Activated CD4-positive, alpha-beta memory T cell treated with anti-CD3 and anti-CD28 coated beads for 36 hours (primary cell): Measurements from ENCODE around the gene BMP8B. TPM values are rescaled to one million over a fixed set of nuclear protein-coding genes. Genes with fewer than 3 reads are reported as not detected.
A peak's percentile ranks its signal among the peaks of the same experiment; 100 is the strongest.
"Not testable (repeated sequence)": the region's sequence is repeated elsewhere in the genome, so short reads cannot be mapped to it uniquely, and the experiment has no call there.

Source experiments
- CTCF ChIA-PET: fragments of 350-600 bp; sonication (Branson Sonifier 250); formaldehyde crosslinking; loops from one replicate; lab custom pipeline; 2021; ENCODE audit warnings: antibody characterized with exemption, inconsistent platforms; lab: Charles Lee
- POLR2A ChIA-PET: fragments of 350-600 bp; sonication (Branson Sonifier 250); formaldehyde crosslinking; loops from one replicate; lab custom pipeline; 2021; ENCODE audit warnings: antibody characterized with exemption; lab: Charles Lee
- DNase-seq: peaks from one replicate; pipeline ENCODE4 v3.0.0-alpha.2; 2020
- H3K27ac Mint-ChIP-seq: one replicate; pipeline ENCODE4 v1.8.0; 2021; ENCODE audit warnings: mixed read lengths
- H3K27me3 Mint-ChIP-seq: one replicate; pipeline ENCODE4 v1.8.0; 2021; ENCODE audit warnings: mixed read lengths
- H3K36me3 Mint-ChIP-seq: one replicate; pipeline ENCODE4 v1.8.0; 2021; ENCODE audit warnings: mixed read lengths
- H3K4me1 Mint-ChIP-seq: one replicate; pipeline ENCODE4 v1.8.0; 2021; ENCODE audit warnings: low read depth, mixed read lengths
- H3K4me3 Mint-ChIP-seq: one replicate; pipeline ENCODE4 v1.8.0; 2021; ENCODE audit warnings: mild to moderate bottlenecking, mixed read lengths
- H3K9me3 Mint-ChIP-seq: one replicate; pipeline ENCODE4 v1.8.0; 2021; ENCODE audit warnings: mixed read lengths
- intact Hi-C: fragments of 100-400 bp; cut with micrococcal nuclease; formaldehyde crosslinking; loops from one replicate; pipeline ENCODE4 v1.15.1; 2023
- total RNA-seq, 2 experiments: library from RNA; stranded (reverse); gene quantifications; one replicate each; pipeline ENCODE4 v1.2.3, GENCODE V29; 2021

The BMP8B gene
- total RNA-seq, 2 experiments from 2014 or later, result 0.53 to 0.55 TPM

DNA sequence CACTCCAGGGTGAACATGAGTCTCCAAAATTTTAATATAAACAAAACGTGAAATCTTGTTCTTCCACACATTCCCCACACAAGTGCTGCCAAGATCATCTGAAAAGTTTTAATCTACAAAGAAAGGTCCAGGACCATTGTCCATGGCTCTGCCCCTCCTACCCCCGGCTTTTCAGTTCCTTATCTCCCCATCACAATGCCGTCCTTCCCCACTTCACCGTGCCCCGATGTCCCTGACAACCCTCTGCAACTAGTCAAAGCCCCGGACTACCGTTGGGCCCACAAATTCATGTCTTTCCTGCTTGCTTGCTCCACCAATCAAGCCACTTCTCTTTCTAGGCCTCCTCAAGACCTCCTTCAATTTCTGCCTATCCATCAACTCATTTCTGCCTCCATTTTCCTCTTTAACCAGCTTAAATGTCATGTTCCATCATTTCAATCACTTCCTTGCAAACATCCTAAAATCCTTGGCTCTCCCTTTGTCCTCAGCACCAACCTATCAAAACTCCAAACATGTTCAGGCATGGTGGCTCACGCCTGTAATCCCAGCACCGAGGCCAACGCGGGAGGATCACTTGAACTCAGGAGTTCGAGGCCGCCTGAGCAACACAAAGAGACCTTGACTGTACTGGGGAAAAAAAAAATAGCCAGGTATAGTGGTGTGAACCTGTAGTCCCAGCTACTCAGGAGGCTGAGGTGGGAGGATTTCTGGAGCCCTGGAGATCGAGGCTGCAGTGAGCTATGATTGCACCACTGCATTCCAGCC is 14.0 kb upstream of the BMP8B start:
- Mint-ChIP-seq H3K27ac (no peak overlapping the region), H3K27me3 (no peaks in the 10 kb centered on the region), H3K36me3 (peaks cover 6% of the 10 kb centered on the region), H3K4me1 (peaks cover 12% of the 10 kb centered on the region), H3K9me3 (peaks cover 3% of the 10 kb centered on the region), H3K4me3 (no peak overlapping the region)
- no peak for DNase-seq
- ChIA-PET CTCF (interaction anchor here (0.6 to 1.1 kb wide), 3 partner anchors 100 to 536 kb away, joined by 3 to 4 read pairs (median 3); no protein-coding TSS in a partner anchor), POLR2A (no interaction called here)
- intact Hi-C loops, result no loop called here

DNA sequence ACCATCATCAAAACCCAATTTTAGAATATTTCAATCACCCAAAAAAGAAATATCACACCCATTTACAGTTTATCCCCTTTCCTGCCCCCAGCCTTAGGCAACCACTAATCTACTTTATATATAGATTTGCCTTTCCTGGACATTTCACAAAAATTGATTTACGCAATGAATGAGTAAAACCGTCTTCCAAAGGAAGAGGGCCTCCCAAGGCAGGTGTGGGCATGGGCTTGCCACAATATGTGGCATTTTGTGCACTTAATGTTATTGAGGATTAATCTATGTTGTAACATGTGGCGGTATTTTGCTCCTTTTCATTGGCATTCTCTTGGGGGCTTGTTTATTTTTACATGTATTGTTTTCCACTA is 11.8 kb upstream of the BMP8B start:
- Mint-ChIP-seq H3K4me3 (no peak overlapping the region), H3K4me1 (peaks cover 15% of the 10 kb centered on the region), H3K27me3 (no peaks in the 10 kb centered on the region), H3K36me3 (peaks cover 2% of the 10 kb centered on the region), H3K27ac (no peak overlapping the region), H3K9me3 (peaks cover under 1% of the 10 kb centered on the region)
- ChIA-PET CTCF (interaction anchor here (0.7 to 4.0 kb wide), 19 partner anchors 9 to 195 kb away, joined by 3 to 25 read pairs (median 5); partner anchors contain the start of genes BMP8B, MYCL, NT5C1A and PPIE), POLR2A (interaction anchor here (2.9 kb wide), 1 partner anchor 11 kb away, joined by 15 read pairs; the partner anchor contains the start of gene BMP8B)
- no peak for DNase-seq
- intact Hi-C loops, result no loop called here

DNA sequence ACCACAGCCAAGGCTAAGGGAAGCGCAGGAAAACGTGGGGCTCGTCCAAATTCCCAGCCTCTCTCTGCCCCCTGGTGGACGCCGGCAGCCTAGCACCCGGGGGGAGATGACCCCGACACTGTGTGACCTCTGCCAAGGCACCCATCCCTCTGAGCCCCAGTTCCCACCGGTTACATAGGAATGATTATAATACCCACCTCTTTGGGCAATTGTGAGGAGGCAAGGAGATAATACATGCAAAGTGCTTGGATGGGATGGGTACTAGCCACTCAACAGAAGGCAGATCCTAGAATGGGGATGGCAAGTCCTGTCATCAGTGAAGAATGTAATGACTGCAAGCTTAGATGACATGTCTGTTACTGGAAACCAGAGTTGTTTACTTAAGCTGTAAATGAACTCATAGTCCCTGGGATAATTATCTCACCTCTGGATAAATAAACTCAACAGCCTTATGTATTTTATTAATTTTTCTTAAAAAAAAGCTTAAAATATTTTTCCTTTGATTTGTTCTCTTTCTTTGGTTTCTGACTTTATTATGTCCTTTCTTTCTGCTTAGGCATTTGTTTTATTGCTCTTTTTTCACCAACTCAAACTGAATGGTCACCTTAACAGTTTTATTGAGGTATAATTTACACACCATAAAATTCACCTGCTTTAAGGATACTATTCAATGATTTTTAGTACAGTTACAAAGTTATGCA is 11.3 kb upstream of the BMP8B start:
- Mint-ChIP-seq H3K36me3 (peaks cover under 1% of the 10 kb centered on the region), H3K27ac (peak overlapping the region; percentile 91), H3K9me3 (no peaks in the 10 kb centered on the region), H3K4me3 (peak overlapping the region; percentile 67), H3K27me3 (no peaks in the 10 kb centered on the region), H3K4me1 (peaks cover 17% of the 10 kb centered on the region)
- ChIA-PET CTCF (interaction anchor here (0.7 to 4.0 kb wide), 23 partner anchors 10 to 232 kb away, joined by 3 to 25 read pairs (median 5); partner anchors contain the start of genes BMP8B, MYCL, NT5C1A and PPIE), POLR2A (interaction anchor here (0.7 to 2.9 kb wide), 5 partner anchors 11 to 595 kb away, joined by 3 to 15 read pairs (median 3); partner anchors contain the start of genes BMP8B and MACF1)
- intact Hi-C loops, result loop anchor here (2.0 to 10.0 kb wide), 3 partner anchors 61 to 195 kb away; partner anchors contain the start of gene PPIE
- DNase-seq, result peak; percentile 80

DNA sequence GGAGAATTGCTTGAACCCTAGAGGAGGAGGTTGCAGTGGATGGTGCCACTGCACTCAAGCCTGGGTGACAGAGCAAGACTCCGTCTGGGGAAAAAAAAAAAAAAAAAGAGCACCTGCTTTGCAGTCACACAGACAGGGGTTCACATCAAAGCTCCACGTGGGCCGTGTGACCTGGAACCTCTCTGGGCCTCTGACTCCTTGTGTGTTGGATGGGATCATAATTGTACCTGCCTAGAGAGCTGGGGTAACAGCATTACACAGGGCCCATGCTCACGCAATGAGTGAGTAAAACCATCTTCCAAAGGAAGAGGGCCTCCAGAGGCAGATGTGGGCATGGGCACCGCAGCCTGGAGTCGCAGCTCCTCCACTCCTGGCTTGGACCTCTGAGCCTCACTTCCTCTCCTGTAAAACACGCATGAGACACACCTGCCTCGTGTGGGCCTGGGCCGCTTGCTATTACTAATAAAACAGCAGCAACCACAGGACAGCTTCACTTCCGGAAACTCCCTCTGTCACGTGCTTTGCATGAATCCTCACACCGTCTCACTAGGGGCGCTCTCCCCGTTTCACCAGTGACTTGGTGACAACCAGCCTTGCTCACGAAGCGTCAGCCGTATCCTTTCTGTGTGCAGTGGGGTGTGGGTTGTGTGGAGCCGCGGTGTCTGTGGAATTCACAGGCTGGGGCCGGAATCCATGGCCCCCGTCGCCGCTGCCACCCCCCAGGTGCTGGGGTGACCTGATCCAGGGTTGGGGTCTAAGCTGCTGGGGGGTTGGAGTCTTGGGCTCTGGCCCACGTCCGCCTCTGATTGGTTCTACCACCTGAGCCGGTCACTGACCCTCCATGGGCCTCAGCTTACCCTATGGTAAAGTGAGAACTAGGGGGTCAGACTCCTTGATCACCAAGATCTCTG is 10.4 kb upstream of the BMP8B start:
- Mint-ChIP-seq H3K4me1 (peaks cover 21% of the 10 kb centered on the region), H3K4me3 (peak overlapping the region; percentile 67), H3K27ac (peak overlapping the region; percentile 91)
- ChIA-PET CTCF (interaction anchor here (0.6 to 4.0 kb wide), 30 partner anchors 9 to 234 kb away, joined by 3 to 25 read pairs (median 5); partner anchors contain the start of genes BMP8B, MYCL, NT5C1A and PPIE), POLR2A (interaction anchor here (0.6 to 2.9 kb wide), 7 partner anchors 10 to 594 kb away, joined by 3 to 15 read pairs (median 3); partner anchors contain the start of genes BMP8B and MACF1)
- not testable (repeated sequence) for H3K27me3 Mint-ChIP-seq, H3K36me3 Mint-ChIP-seq, H3K9me3 Mint-ChIP-seq
- intact Hi-C loops, result loop anchor here (2.0 to 10.0 kb wide), 3 partner anchors 60 to 194 kb away; partner anchors contain the start of gene PPIE
- DNase-seq, result peak; percentile 95

DNA sequence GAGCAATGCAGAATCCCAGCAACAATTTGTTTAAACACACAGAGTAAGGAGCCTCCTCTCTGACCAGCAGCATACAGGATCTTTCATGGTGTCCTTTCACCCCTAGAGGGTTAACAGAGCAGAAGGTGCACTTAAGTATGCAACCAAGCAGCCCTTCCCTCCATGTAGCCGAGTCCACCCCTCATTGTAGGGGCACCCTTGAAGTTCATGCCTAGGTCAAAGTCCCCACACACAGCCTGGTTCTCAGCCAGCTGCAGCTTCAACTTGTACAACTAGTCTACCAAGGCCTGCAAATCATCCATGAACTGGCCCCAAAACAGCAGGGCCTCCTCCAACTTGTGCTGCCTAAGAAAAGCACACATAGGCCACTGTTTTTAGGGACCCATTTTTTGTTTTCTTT is 7.0 kb upstream of the BMP8B start:
- POLR2A ChIA-PET, result no interaction called here
- no peak overlapping the region for H3K4me3 Mint-ChIP-seq
- no peaks in the 10 kb centered on the region for H3K9me3 Mint-ChIP-seq
- H3K27ac Mint-ChIP-seq, result no peak overlapping the region
- CTCF ChIA-PET, result interaction anchor here (0.6 kb wide), 1 partner anchor 188 kb away, joined by 3 read pairs; no protein-coding TSS in a partner anchor
- intact Hi-C loops, result loop anchor here (10.0 kb wide), 1 partner anchor 191 kb away; no protein-coding TSS in a partner anchor
- no peak for DNase-seq
- H3K27me3 Mint-ChIP-seq, result no peaks in the 10 kb centered on the region
- H3K36me3 Mint-ChIP-seq, result no peaks in the 10 kb centered on the region
- H3K4me1 Mint-ChIP-seq, result peaks cover 27% of the 10 kb centered on the region

DNA sequence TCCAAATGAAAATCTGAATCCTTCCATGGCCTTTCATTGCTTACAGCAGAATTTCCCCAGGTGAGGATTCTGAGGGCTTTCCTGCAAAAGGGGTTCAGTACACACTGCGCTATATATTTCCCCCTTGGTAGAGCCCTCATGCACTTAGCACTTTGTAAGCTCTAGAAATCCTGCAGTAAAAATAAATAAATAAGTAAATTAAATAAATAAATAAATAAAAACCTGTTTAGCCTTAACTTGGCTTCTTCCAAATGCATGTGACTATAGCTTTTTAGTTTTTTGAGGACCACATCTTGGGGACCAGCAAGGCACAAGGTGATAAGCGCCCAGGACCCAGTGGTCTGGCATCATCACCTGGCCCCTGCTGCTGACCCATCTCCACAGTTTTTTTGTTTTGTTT is 3.2 kb upstream of the BMP8B start:
- ChIA-PET POLR2A (no interaction called here), CTCF (no interaction called here)
- Mint-ChIP-seq H3K27me3 (peaks cover 11% of the 10 kb centered on the region), H3K4me1 (peaks cover 22% of the 10 kb centered on the region), H3K9me3 (no peaks in the 10 kb centered on the region), H3K27ac (no peak overlapping the region), H3K36me3 (no peaks in the 10 kb centered on the region), H3K4me3 (no peak overlapping the region)
- DNase-seq, result no peak
- intact Hi-C loops, result loop anchor here (10.0 kb wide), 1 partner anchor 187 kb away; no protein-coding TSS in a partner anchor

DNA sequence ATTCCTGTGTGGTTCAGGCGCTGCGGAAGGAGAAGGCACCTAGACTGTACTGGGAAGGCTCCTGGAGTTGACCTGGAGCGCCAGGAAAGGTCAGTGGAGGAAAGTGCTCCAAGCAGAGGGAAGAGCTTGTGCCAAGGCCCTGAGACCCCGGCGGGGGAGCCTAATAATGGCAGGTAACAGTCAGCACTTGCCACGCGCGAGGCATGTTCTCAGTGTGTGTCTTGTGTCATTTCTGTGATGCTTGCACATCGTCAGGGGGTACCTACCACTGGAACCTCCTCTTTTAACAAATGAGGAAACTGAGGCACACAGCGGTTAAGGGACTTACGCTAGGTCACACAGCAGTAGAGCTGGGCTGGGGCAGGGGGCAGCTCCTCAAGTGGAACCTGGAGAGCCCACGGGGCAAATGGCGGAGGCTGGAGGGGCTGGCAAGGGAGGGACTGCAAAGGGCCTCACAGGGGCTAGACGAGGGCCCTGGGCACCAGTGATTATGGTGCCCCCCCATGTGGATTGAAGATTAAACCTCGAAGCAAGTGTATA is 976 bp upstream of the BMP8B start:
- CTCF ChIA-PET, result interaction anchor here (1.8 kb wide), 2 partner anchors 9 to 10 kb away, joined by 5 to 12 read pairs; no protein-coding TSS in a partner anchor
- H3K9me3 Mint-ChIP-seq, result no peaks in the 10 kb centered on the region
- no peaks in the 10 kb centered on the region for H3K36me3 Mint-ChIP-seq
- intact Hi-C loops, result loop anchor here (10.0 kb wide), 1 partner anchor 185 kb away; no protein-coding TSS in a partner anchor
- peaks cover 11% of the 10 kb centered on the region for H3K27me3 Mint-ChIP-seq
- peaks cover 14% of the 10 kb centered on the region for H3K4me1 Mint-ChIP-seq
- H3K27ac Mint-ChIP-seq, result no peak overlapping the region
- H3K4me3 Mint-ChIP-seq, result peak overlapping the region; percentile 68
- POLR2A ChIA-PET, result interaction anchor here (2.4 kb wide), 1 partner anchor 9 kb away, joined by 15 read pairs; no protein-coding TSS in a partner anchor
- DNase-seq, result no peak

DNA sequence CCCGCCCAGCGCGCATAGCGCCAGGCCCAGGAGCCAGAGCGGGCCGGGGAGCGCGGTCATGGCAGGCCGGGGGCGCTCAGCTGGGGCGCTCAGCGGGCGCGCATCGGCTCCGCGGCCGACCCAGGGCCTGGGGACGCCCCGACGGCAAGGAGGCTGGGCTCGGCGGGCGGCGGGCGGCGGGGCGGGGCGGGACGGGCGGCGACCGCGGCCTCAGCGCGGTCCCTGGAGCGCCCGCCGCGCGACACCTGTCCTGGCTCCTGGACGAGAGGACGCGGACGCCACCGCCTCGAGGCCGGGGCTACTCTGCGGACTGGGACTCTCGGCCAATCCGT is 273 bp downstream of the BMP8B start:
- H3K27ac Mint-ChIP-seq, result no peak overlapping the region
- H3K27me3 Mint-ChIP-seq, result peaks cover 11% of the 10 kb centered on the region
- intact Hi-C loops, result no loop called here
- peaks cover 13% of the 10 kb centered on the region for H3K4me1 Mint-ChIP-seq
- no peak for DNase-seq
- no peaks in the 10 kb centered on the region for H3K9me3 Mint-ChIP-seq
- ChIA-PET CTCF (interaction anchor here (1.8 kb wide), 1 partner anchor 12 kb away, joined by 5 read pairs; no protein-coding TSS in a partner anchor), POLR2A (interaction anchor here (2.4 kb wide), 1 partner anchor 11 kb away, joined by 15 read pairs; no protein-coding TSS in a partner anchor)
- no peaks in the 10 kb centered on the region for H3K36me3 Mint-ChIP-seq
- H3K4me3 Mint-ChIP-seq, result no peak overlapping the region

DNA sequence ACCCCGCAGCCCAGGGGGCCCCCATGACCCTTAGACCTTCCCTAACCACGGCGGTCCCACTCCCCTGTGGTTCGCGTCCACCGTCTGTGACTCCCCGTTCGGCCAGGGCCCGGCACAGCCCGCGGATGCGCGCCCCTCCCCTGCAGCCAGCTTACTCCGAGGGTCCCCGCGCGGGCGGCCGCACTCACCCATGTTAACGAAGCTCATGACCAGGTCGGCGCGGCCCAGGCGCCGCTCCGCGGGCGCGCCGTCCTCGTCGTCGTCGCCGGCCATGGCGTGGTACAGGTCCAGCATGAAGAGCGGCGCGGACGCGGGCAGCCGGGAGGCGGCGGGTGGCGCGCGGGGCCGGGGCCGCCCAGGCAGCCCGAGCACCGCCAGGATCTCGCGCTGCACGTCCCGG is 701 bp downstream of the BMP8B start:
- H3K4me1 Mint-ChIP-seq, result peaks cover 13% of the 10 kb centered on the region
- POLR2A ChIA-PET, result interaction anchor here (2.4 kb wide), 1 partner anchor 11 kb away, joined by 15 read pairs; no protein-coding TSS in a partner anchor
- H3K27ac Mint-ChIP-seq, DNase-seq, CTCF ChIA-PET, H3K9me3 Mint-ChIP-seq, intact Hi-C loops, H3K36me3 Mint-ChIP-seq: not testable (repeated sequence)
- H3K27me3 Mint-ChIP-seq, result peaks cover 11% of the 10 kb centered on the region
- H3K4me3 Mint-ChIP-seq, result peak overlapping the region; percentile 20

DNA sequence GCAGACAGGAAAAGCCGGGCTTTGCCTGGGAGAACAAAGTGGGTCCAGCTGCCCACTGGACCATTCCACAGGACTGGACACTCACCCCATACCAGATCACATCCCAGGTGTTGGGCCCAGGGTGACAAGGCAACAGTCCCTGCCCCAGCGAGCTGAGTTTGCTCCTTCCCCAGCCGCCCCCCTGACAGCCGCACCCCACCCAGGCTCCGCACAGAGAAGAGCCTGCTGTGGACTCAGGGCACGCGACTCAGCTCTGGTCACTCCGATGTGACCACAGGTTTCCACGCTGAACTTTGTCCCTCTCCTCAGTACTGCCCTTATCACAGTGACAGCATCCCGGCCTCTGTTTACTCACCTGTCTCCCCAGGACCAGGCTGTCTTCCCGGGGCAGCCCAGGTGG is 1.2 kb downstream of the BMP8B start:
- no peaks in the 10 kb centered on the region for H3K36me3 Mint-ChIP-seq
- H3K9me3 Mint-ChIP-seq, result no peaks in the 10 kb centered on the region

DNA sequence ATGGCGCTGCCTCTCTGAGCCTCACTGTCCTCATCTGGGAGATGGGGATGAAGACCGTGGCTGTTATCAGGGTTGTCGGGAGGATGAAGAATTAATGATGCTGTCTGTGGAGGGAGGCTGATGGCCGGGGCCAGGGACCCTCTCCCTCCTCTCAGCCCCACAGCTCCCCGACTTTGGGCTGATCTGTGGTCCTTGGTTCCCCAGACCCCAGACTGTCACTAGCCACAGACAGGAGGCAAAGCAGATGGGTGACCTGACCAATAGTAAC is 1.6 kb downstream of the BMP8B start:
- POLR2A ChIA-PET, intact Hi-C loops, DNase-seq, H3K4me1 Mint-ChIP-seq, CTCF ChIA-PET, H3K36me3 Mint-ChIP-seq, H3K9me3 Mint-ChIP-seq, H3K27ac Mint-ChIP-seq: not testable (repeated sequence)
- H3K27me3 Mint-ChIP-seq, result peaks cover 11% of the 10 kb centered on the region
- peak overlapping the region; percentile 41 for H3K4me3 Mint-ChIP-seq

More for the DNA sequence above, 1.2 kb downstream of the BMP8B start:
- Mint-ChIP-seq H3K4me1 (peaks cover 8% of the 10 kb centered on the region), H3K27me3 (peaks cover 11% of the 10 kb centered on the region), H3K4me3 (peak overlapping the region; percentile 41), H3K27ac (no peak overlapping the region)
- ChIA-PET POLR2A (no interaction called here), CTCF (no interaction called here)
- DNase-seq, result no peak
- intact Hi-C loops, result no loop called here
